Neural cell (in vitro differentiated cells): ENCODE data around the gene RAP1B. TPM values are rescaled to one million over a fixed set of nuclear protein-coding genes. Genes with fewer than 3 reads are reported as not detected.

Source experiments
- H2AFZ ChIP-seq: fragments of 200-600, 300-800 bp; sonication (generic), shearing (Covaris generic); 2 replicates; pipeline ENCODE4 v1.6.0; 2014; ENCODE audit warnings: low read depth, mild to moderate bottlenecking, antibody characterized with exemption, low read length, moderate library complexity
- H3F3A ChIP-seq: fragments of 200-600 bp; shearing (Covaris generic); 2 replicates; pipeline ENCODE4 v1.6.1; 2016; ENCODE audit warnings: mild to moderate bottlenecking, moderate library complexity, mixed read lengths, antibody characterized with exemption, low read length; ENCODE audit not compliant: insufficient read depth, poor library complexity, severe bottlenecking
- H3K27ac ChIP-seq: fragments of 200-600, 300-800 bp; sonication (generic), shearing (Covaris generic); 2 replicates; pipeline ENCODE4 v1.5.1; 2014; ENCODE audit warnings: mild to moderate bottlenecking, low read length, moderate library complexity
- H3K27me3 ChIP-seq: fragments of 300-800, 200-600 bp; sonication (generic), shearing (Covaris generic); 2 replicates; pipeline ENCODE4 v1.6.0; 2014; ENCODE audit warnings: mild to moderate bottlenecking, low read depth, low read length, moderate library complexity; ENCODE audit not compliant: insufficient read depth
- H3K36me3 ChIP-seq: fragments of 300-800, 200-600 bp; sonication (generic), shearing (Covaris generic); 2 replicates; pipeline ENCODE4 v1.5.1; 2014; ENCODE audit warnings: mild to moderate bottlenecking, antibody characterized with exemption, low read length, moderate library complexity; ENCODE audit not compliant: insufficient read depth
- H3K4me2 ChIP-seq: fragments of 300-800, 200-600 bp; sonication (generic), shearing (Covaris generic); 2 replicates; pipeline ENCODE4 v1.6.0; 2014; ENCODE audit warnings: mild to moderate bottlenecking, low read length
- H3K4me3 ChIP-seq: fragments of 300-800, 200-600 bp; sonication (generic), shearing (Covaris generic); 2 replicates; pipeline ENCODE4 v1.5.1; 2014; ENCODE audit warnings: mild to moderate bottlenecking, low read length, moderate library complexity
- H3K79me2 ChIP-seq: fragments of 200-600 bp; shearing (Covaris generic); replicated peaks from 2 replicates; pipeline ENCODE4 v1.6.0; 2014; ENCODE audit warnings: mild to moderate bottlenecking, low read length, moderate library complexity; ENCODE audit not compliant: insufficient read depth
- H3K9ac ChIP-seq: fragments of 300-800, 200-600 bp; sonication (generic), shearing (Covaris generic); 2 replicates; pipeline ENCODE4 v1.6.1; 2016; ENCODE audit warnings: mild to moderate bottlenecking, low read length, mixed read lengths
- H3K9me2 ChIP-seq: fragments of 200-600 bp; shearing (Covaris generic); 2 replicates; pipeline ENCODE4 v1.6.1; 2016; ENCODE audit warnings: mild to moderate bottlenecking, low read length, mixed read lengths; ENCODE audit not compliant: insufficient read depth
- H3K9me3 ChIP-seq: fragments of 200-600, 300-800 bp; sonication (generic), shearing (Covaris generic); 2 replicates; pipeline ENCODE4 v1.6.1; 2016; ENCODE audit warnings: mild to moderate bottlenecking, mixed run types, low read length, moderate library complexity, mixed read lengths
- H4K20me1 ChIP-seq: fragments of 200-600 bp; shearing (Covaris generic); 2 replicates; pipeline ENCODE4 v1.6.1; 2016; ENCODE audit warnings: mild to moderate bottlenecking, mixed run types; ENCODE audit not compliant: insufficient read depth
- CTCF ChIP-seq: fragments of 450-650 bp; IDR thresholded peaks from 2 replicates; pipeline ENCODE4 v1.5.1; 2014; ENCODE audit warnings: antibody characterized with exemption, mild to moderate bottlenecking, moderate library complexity; ENCODE audit not compliant: poor library complexity, severe bottlenecking
- EP300 ChIP-seq: fragments of 450-650 bp; conservative IDR thresholded peaks from 2 replicates; pipeline ENCODE4 v1.6.1; 2014; ENCODE audit warnings: antibody characterized with exemption, mild to moderate bottlenecking, moderate library complexity; ENCODE audit not compliant: poor library complexity, severe bottlenecking
- MXI1 ChIP-seq: fragments of 450-650 bp; conservative IDR thresholded peaks from 2 replicates; pipeline ENCODE4 v1.6.1; 2014; ENCODE audit warnings: antibody characterized with exemption, mild to moderate bottlenecking; ENCODE audit not compliant: poor library complexity, severe bottlenecking
- POLR2AphosphoS5 ChIP-seq: IDR thresholded peaks from 2 replicates; pipeline ENCODE4 v1.6.1; 2012
- SMC3 ChIP-seq: fragments of 450-650 bp; conservative IDR thresholded peaks from 2 replicates; pipeline ENCODE4 v1.6.1; 2014; ENCODE audit warnings: antibody characterized with exemption, mild to moderate bottlenecking, moderate library complexity; ENCODE audit not compliant: poor library complexity
- TAF1 ChIP-seq: IDR thresholded peaks from 2 replicates; pipeline ENCODE4 v1.6.1; 2012; ENCODE audit warnings: low read depth
- polyA plus RNA-seq: library from polyadenylated mRNA; depleted of rRNA; stranded (reverse); fragments of >200 nt; gene quantifications from 2 replicates; pipeline ENCODE4 v1.2.3, GENCODE V29; 2014
- TF ChIP-seq, protein P1 (sequence below): IDR thresholded peaks from 2 replicates; pipeline ENCODE4 v1.6.1; 2012; ENCODE audit warnings: borderline replicate concordance

RAP1B gene
- polyA plus RNA-seq, 1 donor from 2014 or later = 209 TPM

DNA sequence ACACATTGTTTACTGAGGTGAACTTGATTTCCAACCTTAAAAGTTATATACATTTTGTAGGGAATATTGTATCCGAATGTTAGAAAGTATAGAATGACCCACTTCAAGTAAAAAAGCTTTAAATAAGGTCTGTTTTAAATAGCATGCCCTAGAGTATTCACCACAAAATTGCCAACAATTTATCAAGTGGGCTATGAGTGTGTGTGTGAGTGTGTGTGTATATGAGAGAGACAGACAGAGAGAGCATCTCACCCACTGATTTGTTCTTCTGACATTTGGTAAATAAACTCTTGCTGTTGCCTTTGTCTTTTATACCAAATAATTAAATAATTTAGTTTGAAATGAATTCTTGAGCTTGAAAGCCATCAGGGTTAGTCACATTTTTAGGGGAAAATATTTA, 29.8 kb upstream of the RAP1B start:
- H3K9ac ChIP-seq = no peak overlapping the region
- no peaks in the 10 kb centered on the region for H3K36me3 ChIP-seq
- no peaks in the 10 kb centered on the region for H3K9me2 ChIP-seq
- no peaks in the 10 kb centered on the region for H4K20me1 ChIP-seq
- H3K4me2 ChIP-seq = no peak overlapping the region
- TF ChIP-seq CTCF (no peak), TAF1 (no peak), POLR2AphosphoS5 (no peak), SMC3 (no peak), EP300 (no peak), MXI1 (no peak)
- TF ChIP-seq, protein P1, sequence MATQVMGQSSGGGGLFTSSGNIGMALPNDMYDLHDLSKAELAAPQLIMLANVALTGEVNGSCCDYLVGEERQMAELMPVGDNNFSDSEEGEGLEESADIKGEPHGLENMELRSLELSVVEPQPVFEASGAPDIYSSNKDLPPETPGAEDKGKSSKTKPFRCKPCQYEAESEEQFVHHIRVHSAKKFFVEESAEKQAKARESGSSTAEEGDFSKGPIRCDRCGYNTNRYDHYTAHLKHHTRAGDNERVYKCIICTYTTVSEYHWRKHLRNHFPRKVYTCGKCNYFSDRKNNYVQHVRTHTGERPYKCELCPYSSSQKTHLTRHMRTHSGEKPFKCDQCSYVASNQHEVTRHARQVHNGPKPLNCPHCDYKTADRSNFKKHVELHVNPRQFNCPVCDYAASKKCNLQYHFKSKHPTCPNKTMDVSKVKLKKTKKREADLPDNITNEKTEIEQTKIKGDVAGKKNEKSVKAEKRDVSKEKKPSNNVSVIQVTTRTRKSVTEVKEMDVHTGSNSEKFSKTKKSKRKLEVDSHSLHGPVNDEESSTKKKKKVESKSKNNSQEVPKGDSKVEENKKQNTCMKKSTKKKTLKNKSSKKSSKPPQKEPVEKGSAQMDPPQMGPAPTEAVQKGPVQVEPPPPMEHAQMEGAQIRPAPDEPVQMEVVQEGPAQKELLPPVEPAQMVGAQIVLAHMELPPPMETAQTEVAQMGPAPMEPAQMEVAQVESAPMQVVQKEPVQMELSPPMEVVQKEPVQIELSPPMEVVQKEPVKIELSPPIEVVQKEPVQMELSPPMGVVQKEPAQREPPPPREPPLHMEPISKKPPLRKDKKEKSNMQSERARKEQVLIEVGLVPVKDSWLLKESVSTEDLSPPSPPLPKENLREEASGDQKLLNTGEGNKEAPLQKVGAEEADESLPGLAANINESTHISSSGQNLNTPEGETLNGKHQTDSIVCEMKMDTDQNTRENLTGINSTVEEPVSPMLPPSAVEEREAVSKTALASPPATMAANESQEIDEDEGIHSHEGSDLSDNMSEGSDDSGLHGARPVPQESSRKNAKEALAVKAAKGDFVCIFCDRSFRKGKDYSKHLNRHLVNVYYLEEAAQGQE = no peak
- H3K9me3 ChIP-seq = no peaks in the 10 kb centered on the region
- H3K79me2 ChIP-seq = no peaks in the 10 kb centered on the region
- H2AFZ ChIP-seq = no peak overlapping the region
- no peak overlapping the region for H3K27ac ChIP-seq
- H3K27me3 ChIP-seq = no peaks in the 10 kb centered on the region
- no peak overlapping the region for H3K4me3 ChIP-seq
- H3F3A ChIP-seq = no peaks in the 10 kb centered on the region

DNA sequence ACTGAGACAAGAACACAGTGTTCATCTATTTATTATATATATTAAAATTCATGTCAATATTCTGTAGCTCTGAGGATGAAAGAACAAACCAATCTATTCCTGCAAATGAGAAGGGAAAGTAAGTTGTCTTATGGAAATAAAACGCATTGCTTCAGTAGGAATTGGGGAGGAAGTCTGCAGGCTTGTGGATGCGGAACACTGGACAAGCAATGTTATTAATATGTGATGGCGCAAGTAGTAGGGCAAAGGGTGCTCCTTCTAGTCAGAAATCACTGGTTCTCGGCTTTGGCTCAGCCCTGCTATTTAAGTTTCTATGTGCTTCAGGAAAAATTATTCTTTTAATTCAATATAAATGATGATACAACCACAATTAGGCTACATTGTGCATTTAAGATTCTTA, 28.8 kb upstream of the RAP1B start:
- Histone ChIP-seq H2AFZ (no peak overlapping the region), H3K4me3 (no peak overlapping the region), H3K9me3 (no peaks in the 10 kb centered on the region)

More for the DNA sequence above, 28.8 kb upstream of the RAP1B start:
- H3K9me2 ChIP-seq = no peaks in the 10 kb centered on the region
- no peaks in the 10 kb centered on the region for H3F3A ChIP-seq
- H3K4me2 ChIP-seq = no peak overlapping the region
- no peaks in the 10 kb centered on the region for H3K27me3 ChIP-seq
- TF ChIP-seq, protein P1 = no peak
- TF ChIP-seq MXI1 (no peak), POLR2AphosphoS5 (no peak)
- no peak overlapping the region for H3K27ac ChIP-seq
- no peaks in the 10 kb centered on the region for H3K36me3 ChIP-seq
- no peaks in the 10 kb centered on the region for H3K79me2 ChIP-seq
- no peak overlapping the region for H3K9ac ChIP-seq
- no peaks in the 10 kb centered on the region for H4K20me1 ChIP-seq
